ENCODE data around the gene CAMK2D.

Gene CAMK2D

GRCh38 chr4:113643505-113643904, 118.0 kb downstream of the CAMK2D start:
- no peak overlapping the region for H3K4me3 ChIP-seq (ENCODE audit: low read depth, low read length)
- DNase-seq (ENCODE audit: low read depth): no peak
- TF ChIP-seq CTCF (IDR thresholded peaks at IDR 0.05; ENCODE audit: low read depth, low read length, missing control alignments): no peak
- in situ Hi-C loops (cut with HindIII; ENCODE audit: low sequenced_read_pairs): no loop called here

GRCh38 chr4:113641025-113641431, 120.5 kb downstream of the CAMK2D start:
- no peak overlapping the region for H3K4me3 ChIP-seq (ENCODE audit: low read depth, low read length)
- TF ChIP-seq CTCF (IDR thresholded peaks at IDR 0.05; ENCODE audit: low read depth, low read length, missing control alignments): no peak
- in situ Hi-C loops (cut with HindIII; ENCODE audit: low sequenced_read_pairs): no loop called here
- DNase-seq (ENCODE audit: low read depth): no peak

- no peak overlapping the region for H3K4me3 ChIP-seq (ENCODE audit: low read depth, low read length)
- TF ChIP-seq CTCF (IDR thresholded peaks at IDR 0.05; ENCODE audit: low read depth, low read length, missing control alignments): no peak
- in situ Hi-C loops (cut with HindIII; ENCODE audit: low sequenced_read_pairs): no loop called here
- no peak for DNase-seq (ENCODE audit: low read depth)
These were observed 122.2 kb downstream of the CAMK2D start for GRCh38 chr4:113639326-113639725.

- H3K4me3 ChIP-seq (ENCODE audit: low read depth, low read length): no peak overlapping the region
- no peak for TF ChIP-seq CTCF (IDR thresholded peaks at IDR 0.05; ENCODE audit: low read depth, low read length, missing control alignments)
- no peak for DNase-seq (ENCODE audit: low read depth)
- in situ Hi-C loops (cut with HindIII; ENCODE audit: low sequenced_read_pairs): no loop called here
These were observed 123.0 kb downstream of the CAMK2D start for GRCh38 chr4:113638562-113638832.

- in situ Hi-C loops (cut with HindIII; ENCODE audit: low sequenced_read_pairs): no loop called here
- TF ChIP-seq CTCF (IDR thresholded peaks at IDR 0.05; ENCODE audit: low read depth, low read length, missing control alignments): no peak
- DNase-seq (ENCODE audit: low read depth): no peak
- no peak overlapping the region for H3K4me3 ChIP-seq (ENCODE audit: low read depth, low read length)
These were observed 123.5 kb downstream of the CAMK2D start for GRCh38 chr4:113637823-113638561.

- in situ Hi-C loops (cut with HindIII; ENCODE audit: low sequenced_read_pairs): no loop called here
- TF ChIP-seq CTCF (IDR thresholded peaks at IDR 0.05; ENCODE audit: low read depth, low read length, missing control alignments): no peak
- peak; percentile 82 for DNase-seq (ENCODE audit: low read depth)
- no peak overlapping the region for H3K4me3 ChIP-seq (ENCODE audit: low read depth, low read length)
These were observed 124.2 kb downstream of the CAMK2D start for GRCh38 chr4:113637363-113637762.
